ENCODE data around the gene ADARB2. TPM values are rescaled to one million over a fixed set of nuclear protein-coding genes. Genes with fewer than 3 reads are reported as not detected.

The ADARB2 gene
- total RNA-seq, 1 donor from 2014 or later, result 0.80 TPM

DNA sequence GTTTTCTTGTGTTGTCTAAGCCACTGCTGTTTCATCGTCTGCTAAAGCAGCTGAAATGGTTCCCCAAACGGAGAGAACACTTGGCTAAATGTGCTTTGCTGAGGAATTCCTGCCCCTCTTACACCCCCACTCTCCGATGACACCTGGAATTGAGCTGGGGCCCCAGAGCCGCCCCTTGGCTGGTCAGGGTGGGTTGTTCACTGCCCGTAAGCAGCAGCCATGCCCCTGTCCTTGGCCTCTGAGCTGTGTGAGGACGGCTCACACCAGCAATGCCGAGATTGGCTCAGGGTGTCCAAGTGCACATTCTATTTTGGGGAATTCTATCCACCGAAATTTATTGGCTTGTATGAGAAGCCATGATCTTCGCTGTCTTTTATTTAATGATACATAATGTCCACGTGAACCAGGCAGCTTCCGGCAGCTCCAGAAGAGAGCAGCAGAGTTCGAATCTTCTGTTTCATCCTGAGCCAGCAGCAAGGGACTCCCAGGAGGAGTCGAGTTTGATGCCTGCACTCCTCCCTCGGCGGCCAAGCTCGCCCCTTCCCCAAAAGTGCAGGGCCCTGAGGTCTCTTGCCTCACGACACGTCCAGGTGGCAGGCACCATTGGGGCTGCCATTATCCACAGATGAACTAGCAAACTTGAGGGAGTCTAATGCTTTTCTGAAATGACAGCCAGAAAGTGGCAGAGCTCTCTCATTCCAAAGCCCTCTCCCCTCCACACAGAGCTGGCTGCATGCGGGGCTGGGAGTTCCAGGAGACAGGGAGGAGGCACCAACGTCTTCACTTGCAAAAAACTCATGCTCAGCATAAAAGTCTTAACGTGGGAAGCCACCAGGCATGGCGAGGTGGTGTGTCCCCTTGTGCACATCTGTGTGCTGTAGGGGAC lies 567.1 kb downstream of the ADARB2 start:
- intact Hi-C loops (cut with DNase I), result no loop called here
- no peak for DNase-seq
- no peak overlapping the region for H3K4me3 ChIP-seq
- no peaks in the 10 kb centered on the region for H3K4me1 ChIP-seq
- ATAC-seq, result no peak
- no peaks in the 10 kb centered on the region for H3K36me3 ChIP-seq
- no peaks in the 10 kb centered on the region for H3K27me3 ChIP-seq (ENCODE audit: low read depth)
- H3K27ac ChIP-seq, result no peak overlapping the region
- no peak for TF ChIP-seq CTCF (IDR thresholded peaks at IDR 0.05)
- no peaks in the 10 kb centered on the region for H3K9me3 ChIP-seq

GRCh38 chr10:1169186-1169885 lies 568.0 kb downstream of the ADARB2 start:
- intact Hi-C loops (cut with DNase I), result no loop called here

GRCh38 chr10:1168763-1169162 lies 568.6 kb downstream of the ADARB2 start:
- H3K36me3 ChIP-seq, result no peaks in the 10 kb centered on the region
- no peaks in the 10 kb centered on the region for H3K4me1 ChIP-seq
- no peaks in the 10 kb centered on the region for H3K9me3 ChIP-seq
- H3K4me3 ChIP-seq, result no peak overlapping the region
- H3K27me3 ChIP-seq (ENCODE audit: low read depth), result no peaks in the 10 kb centered on the region
- no peak for TF ChIP-seq CTCF (IDR thresholded peaks at IDR 0.05)
- intact Hi-C loops (cut with DNase I), result no loop called here
- no peak for DNase-seq
- H3K27ac ChIP-seq, result no peak overlapping the region
- ATAC-seq, result no peak

More at GRCh38 chr10:1169186-1169885, 568.0 kb downstream of the ADARB2 start:
- TF ChIP-seq CTCF (IDR thresholded peaks at IDR 0.05), result no peak
- Histone ChIP-seq H3K4me3 (no peak overlapping the region), H3K4me1 (no peaks in the 10 kb centered on the region), H3K36me3 (no peaks in the 10 kb centered on the region), H3K9me3 (no peaks in the 10 kb centered on the region), H3K27me3 (ENCODE audit: low read depth) (no peaks in the 10 kb centered on the region), H3K27ac (no peak overlapping the region)
- DNase-seq, result no peak
- no peak for ATAC-seq

DNA sequence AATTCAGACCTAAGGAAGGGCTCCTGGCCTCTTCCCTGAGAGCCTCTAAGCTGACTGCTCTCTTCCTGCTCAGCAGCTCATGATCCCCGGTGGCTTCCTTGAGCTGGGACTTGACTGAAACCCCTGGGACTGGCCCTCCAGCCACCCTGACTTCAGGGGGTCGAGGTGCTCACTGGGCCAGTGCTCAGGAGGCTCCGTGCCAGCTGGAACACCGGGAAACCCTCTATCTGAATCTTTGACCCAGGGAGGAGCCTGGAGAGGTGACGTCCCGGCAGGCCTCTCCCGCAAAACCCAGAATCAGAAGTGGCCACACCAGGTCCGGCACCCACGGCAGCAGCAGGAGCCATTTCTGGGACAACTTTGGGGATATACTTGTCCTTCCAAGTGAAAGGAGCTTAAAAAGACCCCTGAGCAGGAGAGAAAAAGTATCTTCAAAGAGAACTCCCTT lies 570.5 kb downstream of the ADARB2 start:
- no peaks in the 10 kb centered on the region for H3K27me3 ChIP-seq (ENCODE audit: low read depth)
- H3K9me3 ChIP-seq, result no peaks in the 10 kb centered on the region
- H3K4me1 ChIP-seq, result no peaks in the 10 kb centered on the region
- ATAC-seq (no peak), DNase-seq (no peak)
- H3K27ac ChIP-seq, result no peak overlapping the region
- H3K36me3 ChIP-seq, result no peaks in the 10 kb centered on the region
- intact Hi-C loops (cut with DNase I), result no loop called here
- H3K4me3 ChIP-seq, result no peak overlapping the region
- no peak for TF ChIP-seq CTCF (IDR thresholded peaks at IDR 0.05)

DNA sequence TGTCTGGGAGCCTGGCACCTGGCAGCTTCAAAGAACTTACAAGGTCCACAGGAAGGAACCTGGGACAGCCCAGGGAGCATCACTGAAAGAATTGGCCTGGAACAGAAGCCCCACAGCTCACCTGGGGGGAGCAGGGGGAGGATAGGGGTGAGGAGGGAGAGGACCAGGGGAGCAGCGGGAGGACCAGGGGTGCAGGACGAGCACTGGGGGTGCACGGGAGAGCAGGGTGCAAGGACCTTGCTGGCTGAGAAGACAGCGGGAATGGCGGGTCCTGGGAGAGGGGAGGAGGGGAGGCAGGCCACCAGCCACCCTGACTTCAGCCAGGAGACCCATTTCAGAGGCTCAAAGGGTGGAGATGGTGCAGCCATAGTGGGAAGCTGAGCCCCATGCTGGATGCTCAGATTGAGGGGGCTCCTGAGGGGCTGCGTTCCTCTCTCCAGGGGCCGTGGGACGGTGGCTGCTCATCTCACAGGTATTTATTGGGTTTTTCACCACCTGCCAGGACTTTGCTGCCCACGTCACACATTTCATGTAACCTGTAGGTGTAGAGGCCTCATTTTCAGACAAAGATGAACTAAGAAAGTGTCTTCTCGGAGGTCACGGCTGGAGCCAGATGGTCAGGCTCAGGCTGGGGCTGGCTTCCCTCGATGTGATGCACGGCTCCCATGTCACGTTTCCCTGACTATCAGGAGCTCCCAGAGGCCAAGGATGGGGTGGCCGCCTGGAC lies 571.1 kb downstream of the ADARB2 start:
- no peak for TF ChIP-seq CTCF (IDR thresholded peaks at IDR 0.05)
- ATAC-seq (no peak), DNase-seq (no peak)
- intact Hi-C loops (cut with DNase I), result no loop called here
- no peak overlapping the region for H3K27ac ChIP-seq
- H3K27me3 ChIP-seq (ENCODE audit: low read depth), result no peaks in the 10 kb centered on the region
- H3K4me1 ChIP-seq, result no peaks in the 10 kb centered on the region
- no peaks in the 10 kb centered on the region for H3K36me3 ChIP-seq
- H3K4me3 ChIP-seq, result no peak overlapping the region
- no peaks in the 10 kb centered on the region for H3K9me3 ChIP-seq
